Measurements from ENCODE around the gene ACTR6. TPM values are rescaled to one million over a fixed set of nuclear protein-coding genes. Genes with fewer than 3 reads are reported as not detected.

The ACTR6 gene
- total RNA-seq, 1 experiment from 2014 or later = 34.9 TPM

DNA sequence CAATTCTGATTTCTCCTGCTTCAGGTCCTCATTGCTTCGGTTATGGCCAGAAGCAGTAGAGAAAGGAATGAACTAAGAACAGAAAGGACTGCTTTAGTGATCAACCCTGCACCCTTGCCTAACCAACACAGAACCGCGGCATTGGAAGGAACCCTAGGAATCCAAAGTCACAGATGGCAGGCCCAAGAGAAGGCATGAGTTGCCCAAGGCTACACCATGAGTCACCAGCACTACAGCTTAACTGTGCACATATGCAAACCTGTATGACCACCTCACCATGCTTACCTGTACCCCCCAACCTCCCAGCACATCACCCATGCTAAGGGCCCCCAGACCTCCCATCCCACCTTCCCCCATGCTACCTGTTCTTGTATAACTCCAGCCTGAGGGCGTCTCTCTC is 32.1 kb upstream of the ACTR6 start:
- Histone ChIP-seq H2AFZ (ENCODE audit: low read length) (no peak overlapping the region), H4K20me1 (ENCODE audit: control insufficient read depth, insufficient read depth, insufficient read length) (no peaks in the 10 kb centered on the region), H2BK5ac (ENCODE audit: insufficient read length, low read length) (no peak overlapping the region), H3K27ac (ENCODE audit: insufficient read length, low read depth, low read length) (no peak overlapping the region), H2BK20ac (ENCODE audit: low read depth, low read length, poor library complexity, severe bottlenecking) (no peak overlapping the region), H3K79me2 (ENCODE audit: insufficient read depth, low read length) (no peaks in the 10 kb centered on the region; the same call in 1 of the 2 replicates), H4K8ac (replicated peaks; ENCODE audit: insufficient read length, low read depth, low read length) (no peak overlapping the region), H3T11ph (ENCODE audit: low read length) (no peak overlapping the region), H3K4ac (ENCODE audit: low read depth, low read length) (no peak overlapping the region), H3K14ac (ENCODE audit: insufficient read depth, low read length) (no peak overlapping the region), H3K23me2 (ENCODE audit: insufficient read length, low read depth, low read length, poor library complexity, severe bottlenecking) (no peaks in the 10 kb centered on the region), H2BK15ac (ENCODE audit: low read depth, low read length) (no peak overlapping the region), H3K56ac (ENCODE audit: insufficient read length, low read depth, low read length) (no peak overlapping the region), H2BK120ac (ENCODE audit: low read depth, low read length, poor library complexity, severe bottlenecking) (no peak overlapping the region), H4K91ac (ENCODE audit: insufficient read length, low read depth, low read length) (no peak overlapping the region), H2AK5ac (ENCODE audit: insufficient read length, low read length) (no peak overlapping the region), H3K27me3 (ENCODE audit: insufficient read depth, low read length) (no peaks in the 10 kb centered on the region), H3K23ac (ENCODE audit: insufficient read length, low read depth, low read length) (no peak overlapping the region), H3K79me1 (ENCODE audit: insufficient read depth, low read depth, low read length, poor library complexity, severe bottlenecking) (no peaks in the 10 kb centered on the region), H3K4me1 (ENCODE audit: insufficient read depth, low read length) (no peaks in the 10 kb centered on the region), H3K18ac (ENCODE audit: insufficient read length, low read depth, low read length) (no peak overlapping the region), H3K9ac (ENCODE audit: extremely low read depth, insufficient read length, low read length) (no peak overlapping the region), H2BK12ac (ENCODE audit: insufficient read length, low read depth, low read length) (no peak overlapping the region), H4K5ac (ENCODE audit: insufficient read length, low read depth, low read length) (no peak overlapping the region), H3K9me3 (ENCODE audit: control insufficient read depth, low read depth, low read length) (no peaks in the 10 kb centered on the region), H3K4me2 (ENCODE audit: insufficient read depth, insufficient read length, low read length) (no peak overlapping the region)
- H3K4me1 Mint-ChIP-seq = peaks cover 30 to 33% of the 10 kb centered on the region in 2 experiments
- no peak overlapping the region for H3K4me3 Mint-ChIP-seq
- DNase-seq = no peak
- peaks cover 22 to 45% (median 37%) of the 10 kb centered on the region in 3 experiments for H3K36me3 Mint-ChIP-seq (ENCODE audit: insufficient read depth in 1 of 3, low read depth in 3 of 3)
- no peak for TF ChIP-seq CTCF (conservative IDR thresholded peaks at IDR 0.05)
- peaks cover 2 to 8% of the 10 kb centered on the region in 2 experiments; a peak in 4 of 5 replicates for H3K9me3 Mint-ChIP-seq
- no CpG with 5 or more reads among the region's 4 CpGs for WGBS (ENCODE audit: extremely low coverage, insufficient read length, low lambda C conversion rate)
- H3K27me3 Mint-ChIP-seq (ENCODE audit: low read depth) = no peaks in the 10 kb centered on the region
- H3K27ac Mint-ChIP-seq = peak overlapping the region in 1 of 3 experiments; percentile 44; a peak in 1 of 7 replicates
